ENCODE results near the gene MOSMO.
A peak's percentile ranks its signal among the peaks of the same experiment; 100 is the strongest.

Gene MOSMO

GRCh38 chr16:22007509-22008214, at the start of gene MOSMO:
Gene MOSMO (plus strand): TSS chr16:22008111. CDS start chr16:22008302, 191 bp downstream.
- no peak for DNase-seq (ENCODE audit: low read depth in 2 of 2)

- DNase-seq (ENCODE audit: low read depth in 2 of 2) = no peak
Observed at GRCh38 chr16:21959050-21959449, 48.9 kb upstream of the MOSMO start.

GRCh38 chr16:21962475-21962874, 45.4 kb upstream of the MOSMO start:
- DNase-seq (ENCODE audit: low read depth in 2 of 2) = no peak

- no peak for DNase-seq (ENCODE audit: low read depth in 2 of 2)
Observed at GRCh38 chr16:21963887-21964286, 44.0 kb upstream of the MOSMO start.

GRCh38 chr16:21964353-21964752, 43.6 kb upstream of the MOSMO start:
- no peak for DNase-seq (ENCODE audit: low read depth in 2 of 2)

- DNase-seq (ENCODE audit: low read depth in 2 of 2) = no peak
Observed at GRCh38 chr16:21971856-21972255, 36.1 kb upstream of the MOSMO start.

- DNase-seq (ENCODE audit: low read depth in 2 of 2) = no peak
Observed at GRCh38 chr16:21973945-21974344, 34.0 kb upstream of the MOSMO start.

- DNase-seq (ENCODE audit: low read depth in 2 of 2) = no peak
Observed at GRCh38 chr16:21980032-21980431, 27.9 kb upstream of the MOSMO start.

GRCh38 chr16:21982108-21982507, 25.8 kb upstream of the MOSMO start:
- no peak for DNase-seq (ENCODE audit: low read depth in 2 of 2)

GRCh38 chr16:21984062-21984461, 23.8 kb upstream of the MOSMO start:
- no peak for DNase-seq (ENCODE audit: low read depth in 2 of 2)

- no peak for DNase-seq (ENCODE audit: low read depth in 2 of 2)
Observed at GRCh38 chr16:21985524-21985923, 22.4 kb upstream of the MOSMO start.

- no peak for DNase-seq (ENCODE audit: low read depth in 2 of 2)
Observed at GRCh38 chr16:21986692-21987246, 21.1 kb upstream of the MOSMO start.

GRCh38 chr16:21987498-21987897, 20.4 kb upstream of the MOSMO start:
- DNase-seq (ENCODE audit: low read depth in 2 of 2) = no peak

- DNase-seq (ENCODE audit: low read depth in 2 of 2) = peak; percentile 41 to 50
Observed at GRCh38 chr16:21989133-21989532, 18.8 kb upstream of the MOSMO start.

GRCh38 chr16:21989751-21990150, 18.2 kb upstream of the MOSMO start:
- no peak for DNase-seq (ENCODE audit: low read depth in 2 of 2)

GRCh38 chr16:21990381-21990944, 17.4 kb upstream of the MOSMO start:
- no peak for DNase-seq (ENCODE audit: low read depth in 2 of 2)

GRCh38 chr16:21991621-21992020, 16.3 kb upstream of the MOSMO start:
- no peak for DNase-seq (ENCODE audit: low read depth in 2 of 2)

- DNase-seq (ENCODE audit: low read depth in 2 of 2) = no peak
Observed at GRCh38 chr16:21994856-21995465, 12.9 kb upstream of the MOSMO start.

GRCh38 chr16:21996923-21997696, 10.8 kb upstream of the MOSMO start:
- DNase-seq (ENCODE audit: low read depth in 2 of 2) = no peak

- DNase-seq (ENCODE audit: low read depth in 2 of 2) = no peak
Observed at GRCh38 chr16:21997697-21998480, 10.0 kb upstream of the MOSMO start.

GRCh38 chr16:22001591-22001990, 6.3 kb upstream of the MOSMO start:
- DNase-seq (ENCODE audit: low read depth in 2 of 2) = no peak

Data from fibroblast of skin of left quadriceps (primary cell).